PC-3 (cell line): ENCODE data around the gene DAPK1. TPM values are rescaled to one million over a fixed set of nuclear protein-coding genes. Genes with fewer than 3 reads are reported as not detected.

Experiments
- ATAC-seq: fragments of 200-7000 bp; cut with Tn5 transposase; 2 replicates; pipeline ENCODE4 v1.9.1; 2020; ENCODE audit warnings: mild to moderate bottlenecking, moderate library complexity
- BruUV-seq: library from RNA; stranded (reverse); fragments of 400-500 nt; replicated peaks from 2 replicates; lab custom pipeline; 2021; lab: Mats Ljungman, UMichigan
- CTCF ChIA-PET: fragments of 300-600 bp; sonication (Branson Sonifier 250); formaldehyde crosslinking; loops from one replicate; lab custom pipeline; 2022; ENCODE audit warnings: antibody characterized with exemption; lab: Charles Lee
- POLR2A ChIA-PET: fragments of 300-600 bp; sonication (Branson Sonifier 250); formaldehyde crosslinking; loops from one replicate; lab custom pipeline; 2022; ENCODE audit warnings: antibody characterized with exemption; ENCODE audit not compliant: unreplicated experiment; lab: Charles Lee
- DNase-seq: peaks from one replicate; pipeline ENCODE4 v3.0.0-alpha.2; 2015
- H2AFZ ChIP-seq: fragments of 300-600 bp; sonication (generic); 2 replicates; pipeline ENCODE4 v1.6.0; 2016; ENCODE audit warnings: antibody characterized with exemption, low read length
- H3F3A ChIP-seq: fragments of 300-600 bp; sonication (generic); one replicate; pipeline ENCODE4 v1.6.0; 2017; ENCODE audit warnings: antibody characterized with exemption, low read length, control low read depth, mild to moderate bottlenecking; ENCODE audit not compliant: unreplicated experiment
- H3K27ac ChIP-seq: fragments of 300-600 bp; sonication (generic); 2 replicates; pipeline ENCODE4 v1.5.1; 2016; ENCODE audit warnings: mild to moderate bottlenecking, low read length
- H3K27me3 ChIP-seq: fragments of 300-600 bp; sonication (generic); 2 replicates; pipeline ENCODE4 v1.6.1; 2016; ENCODE audit warnings: low read length, mixed read lengths
- H3K36me3 ChIP-seq: fragments of 300-600 bp; sonication (generic); 2 replicates; pipeline ENCODE4 v1.6.1; 2016; ENCODE audit warnings: low read depth, mixed run types, low read length, mixed read lengths
- H3K4me1 ChIP-seq: fragments of 300-600 bp; sonication (generic); 2 replicates; pipeline ENCODE4 v1.5.1; 2016; ENCODE audit warnings: low read length; ENCODE audit not compliant: insufficient read depth
- H3K4me2 ChIP-seq: fragments of 300-600 bp; sonication (generic); 2 replicates; pipeline ENCODE4 v1.6.0; 2016; ENCODE audit warnings: low read length
- H3K4me3 ChIP-seq: fragments of 300-600 bp; sonication (generic); 2 replicates; pipeline ENCODE4 v1.5.1; 2016; ENCODE audit warnings: mild to moderate bottlenecking, low read length, mixed read lengths
- H3K79me2 ChIP-seq: fragments of 300-600 bp; sonication (generic); 2 replicates; pipeline ENCODE4 v1.6.1; 2017; ENCODE audit warnings: low read length, mixed read lengths
- H3K9ac ChIP-seq: fragments of 300-600 bp; sonication (generic); 2 replicates; pipeline ENCODE4 v1.6.0; 2016; ENCODE audit warnings: mild to moderate bottlenecking, low read length
- H3K9me2 ChIP-seq: fragments of 300-600 bp; sonication (generic); replicated peaks from 2 replicates; pipeline ENCODE4 v1.6.1; 2016; ENCODE audit warnings: mixed run types, low read length, mixed read lengths
- H3K9me3 ChIP-seq: fragments of 300-600 bp; sonication (generic); 2 replicates; pipeline ENCODE4 v1.6.1; 2016; ENCODE audit warnings: low read length, mixed read lengths
- H4K20me1 ChIP-seq: fragments of 300-600 bp; sonication (generic); 2 replicates; pipeline ENCODE4 v1.6.1; 2016; ENCODE audit warnings: low read length, mixed read lengths
- EZH2 ChIP-seq: fragments of 300-600 bp; sonication (generic); IDR thresholded peaks from one replicate; pipeline ENCODE4 v1.6.1; 2017; ENCODE audit warnings: antibody characterized with exemption, mild to moderate bottlenecking, low read length; ENCODE audit not compliant: unreplicated experiment
- EZH2phosphoT487 ChIP-seq: fragments of 300-600 bp; sonication (generic); IDR thresholded peaks from 2 replicates; pipeline ENCODE4 v1.6.1; 2018; ENCODE audit warnings: mild to moderate bottlenecking, antibody characterized with exemption, low read length, borderline replicate concordance
- intact Hi-C: fragments of 100-400 bp; cut with micrococcal nuclease; formaldehyde crosslinking; loops from 2 replicates; pipeline ENCODE4 v1.9.0; 2023
- total RNA-seq: library from RNA; depleted of rRNA; stranded (reverse); fragments of >200 nt; gene quantifications from 2 replicates; pipeline ENCODE4 v1.2.3, GENCODE V29; 2014
- TF ChIP-seq, protein P1 (sequence below): fragments of 300-600 bp; sonication (generic); conservative IDR thresholded peaks from 2 replicates; pipeline ENCODE4 v1.5.1; 2017; ENCODE audit warnings: antibody characterized with exemption, low read depth, mild to moderate bottlenecking, low read length

DAPK1 gene
- total RNA-seq, 1 experiment from 2014 or later, result not detected

DNA sequence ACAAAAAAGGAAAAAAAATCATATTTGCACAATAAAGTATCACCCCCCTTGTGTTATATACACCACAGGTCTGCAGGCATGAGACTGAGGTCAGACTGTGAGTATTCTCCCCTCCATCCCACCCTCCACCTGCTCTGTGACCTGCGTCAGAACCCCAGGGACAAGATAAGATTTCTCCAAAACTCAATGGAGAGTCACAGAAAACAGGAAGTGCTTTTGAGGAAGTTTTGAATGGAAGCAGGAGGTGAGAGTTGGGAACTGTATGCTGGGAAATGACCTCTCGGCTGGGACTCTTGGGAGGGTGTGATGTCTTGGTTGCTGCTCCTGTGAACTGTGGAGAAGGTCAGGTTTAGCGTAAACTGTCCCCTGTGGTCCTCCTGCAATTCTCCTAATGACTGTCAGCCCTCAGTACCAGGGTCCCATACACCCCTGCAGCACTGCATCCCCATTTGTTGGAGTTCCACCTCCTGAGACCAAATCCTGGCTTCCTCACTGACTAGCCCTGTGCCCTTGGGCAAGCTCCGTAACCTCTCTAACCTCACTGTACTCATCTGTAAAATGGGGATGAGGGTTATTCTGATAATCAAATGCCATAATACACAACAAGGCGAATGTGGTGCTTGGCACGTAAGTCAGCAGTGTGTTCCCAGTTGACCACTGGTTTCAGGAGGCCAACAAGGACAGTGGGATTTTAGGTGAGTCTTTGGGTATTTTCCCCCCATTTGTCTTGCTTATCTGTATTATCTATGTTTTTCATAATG, 221.4 kb downstream of the DAPK1 start:
- intact Hi-C loops, result no loop called here
- Histone ChIP-seq H3K27me3 (no peaks in the 10 kb centered on the region), H3F3A (no peaks in the 10 kb centered on the region), H3K36me3 (no peaks in the 10 kb centered on the region), H3K79me2 (no peaks in the 10 kb centered on the region), H3K4me2 (no peak overlapping the region), H3K9ac (no peak overlapping the region), H3K4me3 (no peak overlapping the region), H3K27ac (no peak overlapping the region), H2AFZ (no peak overlapping the region), H3K4me1 (peaks cover 25% of the 10 kb centered on the region), H3K9me2 (no peaks in the 10 kb centered on the region), H4K20me1 (no peaks in the 10 kb centered on the region), H3K9me3 (no peaks in the 10 kb centered on the region)
- no TSS peak for BruUV-seq
- TF ChIP-seq EZH2, result no peak
- DNase-seq, result no peak
- ChIA-PET POLR2A (no interaction called here), CTCF (no interaction called here)
- ATAC-seq, result no peak

GRCh38 chr9:87720173-87720572, 222.5 kb downstream of the DAPK1 start:
- ATAC-seq (no peak), DNase-seq (no peak)
- no TSS peak for BruUV-seq
- Histone ChIP-seq H3K79me2 (no peaks in the 10 kb centered on the region), H3K9ac (no peak overlapping the region), H3K4me3 (no peak overlapping the region), H3F3A (no peaks in the 10 kb centered on the region), H3K4me1 (peaks cover 13% of the 10 kb centered on the region), H3K36me3 (no peaks in the 10 kb centered on the region), H3K9me3 (no peaks in the 10 kb centered on the region), H3K9me2 (no peaks in the 10 kb centered on the region), H4K20me1 (no peaks in the 10 kb centered on the region), H3K27ac (no peak overlapping the region), H2AFZ (no peak overlapping the region), H3K27me3 (no peaks in the 10 kb centered on the region), H3K4me2 (no peak overlapping the region)
- intact Hi-C loops, result no loop called here
- POLR2A ChIA-PET, result no interaction called here
- CTCF ChIA-PET, result no interaction called here
- TF ChIP-seq, protein P1, sequence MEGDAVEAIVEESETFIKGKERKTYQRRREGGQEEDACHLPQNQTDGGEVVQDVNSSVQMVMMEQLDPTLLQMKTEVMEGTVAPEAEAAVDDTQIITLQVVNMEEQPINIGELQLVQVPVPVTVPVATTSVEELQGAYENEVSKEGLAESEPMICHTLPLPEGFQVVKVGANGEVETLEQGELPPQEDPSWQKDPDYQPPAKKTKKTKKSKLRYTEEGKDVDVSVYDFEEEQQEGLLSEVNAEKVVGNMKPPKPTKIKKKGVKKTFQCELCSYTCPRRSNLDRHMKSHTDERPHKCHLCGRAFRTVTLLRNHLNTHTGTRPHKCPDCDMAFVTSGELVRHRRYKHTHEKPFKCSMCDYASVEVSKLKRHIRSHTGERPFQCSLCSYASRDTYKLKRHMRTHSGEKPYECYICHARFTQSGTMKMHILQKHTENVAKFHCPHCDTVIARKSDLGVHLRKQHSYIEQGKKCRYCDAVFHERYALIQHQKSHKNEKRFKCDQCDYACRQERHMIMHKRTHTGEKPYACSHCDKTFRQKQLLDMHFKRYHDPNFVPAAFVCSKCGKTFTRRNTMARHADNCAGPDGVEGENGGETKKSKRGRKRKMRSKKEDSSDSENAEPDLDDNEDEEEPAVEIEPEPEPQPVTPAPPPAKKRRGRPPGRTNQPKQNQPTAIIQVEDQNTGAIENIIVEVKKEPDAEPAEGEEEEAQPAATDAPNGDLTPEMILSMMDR, result no peak
- no peak for TF ChIP-seq EZH2phosphoT487
- no peak for TF ChIP-seq EZH2

- TF ChIP-seq EZH2 (no peak), EZH2phosphoT487 (no peak)
- TF ChIP-seq, protein P1, result no peak
- no peaks in the 10 kb centered on the region for H3K36me3 ChIP-seq
- POLR2A ChIA-PET, result no interaction called here
- no peaks in the 10 kb centered on the region for H4K20me1 ChIP-seq
- H3K9me2 ChIP-seq, result no peaks in the 10 kb centered on the region
- H2AFZ ChIP-seq, result no peak overlapping the region
- no peak overlapping the region for H3K9ac ChIP-seq
- BruUV-seq, result no TSS peak
- H3K27me3 ChIP-seq, result no peaks in the 10 kb centered on the region
- intact Hi-C loops, result no loop called here
- no peak overlapping the region for H3K4me2 ChIP-seq
- no peaks in the 10 kb centered on the region for H3K9me3 ChIP-seq
- H3F3A ChIP-seq, result no peaks in the 10 kb centered on the region
- H3K27ac ChIP-seq, result no peak overlapping the region
- H3K4me3 ChIP-seq, result no peak overlapping the region
- H3K4me1 ChIP-seq, result peaks cover 3% of the 10 kb centered on the region; the same call in 1 of the 2 replicates
- CTCF ChIA-PET, result no interaction called here
- H3K79me2 ChIP-seq, result peaks cover 6% of the 10 kb centered on the region
- ATAC-seq (no peak), DNase-seq (no peak)
Observed at GRCh38 chr9:87722393-87723088, 224.9 kb downstream of the DAPK1 start.
